ENCODE results near the gene C2CD2. TPM values are rescaled to one million over a fixed set of nuclear protein-coding genes. Genes with fewer than 3 reads are reported as not detected.

Gene C2CD2
- total RNA-seq, 1 donor from 2014 or later = 15.3 TPM

DNA sequence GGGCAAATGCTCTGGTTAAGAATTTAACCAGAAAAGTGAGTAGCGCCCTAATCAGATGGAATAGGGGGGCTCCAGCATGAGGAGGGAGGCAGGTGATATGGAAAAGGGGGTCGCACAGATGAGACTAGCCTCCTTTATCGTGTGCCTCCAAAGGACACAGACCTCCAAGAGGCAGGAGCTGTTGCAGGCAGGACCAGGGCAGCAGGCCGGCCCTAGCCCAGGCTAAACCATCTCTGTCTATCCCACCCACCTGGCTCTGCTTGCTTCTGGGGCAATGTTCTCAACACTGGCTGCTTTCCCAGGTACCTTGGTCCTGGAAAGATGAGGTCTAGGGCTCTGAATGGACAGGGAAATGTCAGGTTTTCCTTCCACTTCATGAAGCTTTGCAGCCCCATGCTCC is 36.3 kb downstream of the C2CD2 start:
- Mint-ChIP-seq H3K36me3 (peaks cover 8% of the 10 kb centered on the region), H3K27me3 (ENCODE audit: insufficient read depth, low read depth) (peaks cover 7% of the 10 kb centered on the region), H3K27ac (no peak overlapping the region), H3K4me1 (peaks cover 16% of the 10 kb centered on the region), H3K9me3 (no peaks in the 10 kb centered on the region), H3K4me3 (no peak overlapping the region)
- no peak for DNase-seq (ENCODE audit: low spot score)
- H3K36me3 ChIP-seq = no peaks in the 10 kb centered on the region
- H2AFZ ChIP-seq (replicated peaks) = no peak overlapping the region
- no peaks in the 10 kb centered on the region for H3K79me2 ChIP-seq (ENCODE audit: low read depth)
- H3K4me3 ChIP-seq = no peak overlapping the region
- TF ChIP-seq EZH2 (IDR thresholded peaks at IDR 0.05) (no peak), EZH2phosphoT487 (IDR thresholded peaks at IDR 0.05) (no peak)
- TF ChIP-seq, protein P1, sequence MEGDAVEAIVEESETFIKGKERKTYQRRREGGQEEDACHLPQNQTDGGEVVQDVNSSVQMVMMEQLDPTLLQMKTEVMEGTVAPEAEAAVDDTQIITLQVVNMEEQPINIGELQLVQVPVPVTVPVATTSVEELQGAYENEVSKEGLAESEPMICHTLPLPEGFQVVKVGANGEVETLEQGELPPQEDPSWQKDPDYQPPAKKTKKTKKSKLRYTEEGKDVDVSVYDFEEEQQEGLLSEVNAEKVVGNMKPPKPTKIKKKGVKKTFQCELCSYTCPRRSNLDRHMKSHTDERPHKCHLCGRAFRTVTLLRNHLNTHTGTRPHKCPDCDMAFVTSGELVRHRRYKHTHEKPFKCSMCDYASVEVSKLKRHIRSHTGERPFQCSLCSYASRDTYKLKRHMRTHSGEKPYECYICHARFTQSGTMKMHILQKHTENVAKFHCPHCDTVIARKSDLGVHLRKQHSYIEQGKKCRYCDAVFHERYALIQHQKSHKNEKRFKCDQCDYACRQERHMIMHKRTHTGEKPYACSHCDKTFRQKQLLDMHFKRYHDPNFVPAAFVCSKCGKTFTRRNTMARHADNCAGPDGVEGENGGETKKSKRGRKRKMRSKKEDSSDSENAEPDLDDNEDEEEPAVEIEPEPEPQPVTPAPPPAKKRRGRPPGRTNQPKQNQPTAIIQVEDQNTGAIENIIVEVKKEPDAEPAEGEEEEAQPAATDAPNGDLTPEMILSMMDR (IDR thresholded peaks at IDR 0.05) = no peak
- no peak overlapping the region for H3K4me2 ChIP-seq
- no peak overlapping the region for H3K9ac ChIP-seq
- no peaks in the 10 kb centered on the region for H3K4me1 ChIP-seq
- no peaks in the 10 kb centered on the region for H3F3A ChIP-seq (ENCODE audit: low read depth)
- no peaks in the 10 kb centered on the region for H3K27me3 ChIP-seq
- no peak overlapping the region for H3K27ac ChIP-seq
- H3K9me3 ChIP-seq (ENCODE audit: low read depth) = no peaks in the 10 kb centered on the region
- H4K20me1 ChIP-seq (ENCODE audit: low read depth) = no peaks in the 10 kb centered on the region

DNA sequence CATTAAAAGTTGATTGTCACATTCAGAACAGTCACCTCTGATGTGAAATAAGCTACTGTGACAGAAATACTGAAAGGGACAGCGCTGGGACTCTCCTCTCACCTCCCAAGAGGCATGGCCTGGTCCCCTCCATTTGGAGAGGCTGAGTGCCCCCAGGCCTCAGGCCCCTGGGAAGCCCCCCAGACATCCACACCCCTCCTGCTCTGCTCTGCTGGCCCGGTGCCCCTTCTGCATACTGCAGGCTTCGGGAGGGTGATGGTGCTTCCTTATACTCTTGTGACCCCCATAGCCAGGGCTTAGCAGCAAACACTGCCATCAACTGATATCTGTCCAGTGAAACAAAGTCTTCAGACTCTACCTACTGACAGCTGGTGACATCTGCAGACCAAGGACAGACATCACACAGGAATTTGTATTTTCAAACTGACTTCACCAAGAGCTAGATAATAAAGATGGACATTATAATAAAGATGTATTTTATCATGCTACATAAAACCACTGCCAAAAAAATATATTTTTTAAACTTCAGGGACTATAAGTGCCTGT is 36.9 kb downstream of the C2CD2 start:
- TF ChIP-seq EZH2 (IDR thresholded peaks at IDR 0.05) (no peak), EZH2phosphoT487 (IDR thresholded peaks at IDR 0.05) (no peak)
- TF ChIP-seq, protein P1 (IDR thresholded peaks at IDR 0.05) = no peak
- no peak overlapping the region for H3K4me3 ChIP-seq
- H3K36me3 ChIP-seq = no peaks in the 10 kb centered on the region
- H3K79me2 ChIP-seq (ENCODE audit: low read depth) = no peaks in the 10 kb centered on the region
- H3K4me2 ChIP-seq = no peak overlapping the region
- no peaks in the 10 kb centered on the region for H3F3A ChIP-seq (ENCODE audit: low read depth)
- no peaks in the 10 kb centered on the region for H3K27me3 ChIP-seq
- peaks cover 8% of the 10 kb centered on the region for H3K36me3 Mint-ChIP-seq
- peaks cover 7% of the 10 kb centered on the region for H3K27me3 Mint-ChIP-seq (ENCODE audit: insufficient read depth, low read depth)
- H4K20me1 ChIP-seq (ENCODE audit: low read depth) = no peaks in the 10 kb centered on the region
- no peaks in the 10 kb centered on the region for H3K9me3 ChIP-seq (ENCODE audit: low read depth)
- no peak overlapping the region for H3K4me3 Mint-ChIP-seq
- H3K27ac ChIP-seq = no peak overlapping the region
- no peak overlapping the region for H3K9ac ChIP-seq
- DNase-seq (ENCODE audit: low spot score) = no peak
- no peak overlapping the region for H2AFZ ChIP-seq (replicated peaks)
- H3K27ac Mint-ChIP-seq = no peak overlapping the region
- H3K4me1 ChIP-seq = no peaks in the 10 kb centered on the region
- no peaks in the 10 kb centered on the region for H3K9me3 Mint-ChIP-seq
- peaks cover 16% of the 10 kb centered on the region for H3K4me1 Mint-ChIP-seq

DNA sequence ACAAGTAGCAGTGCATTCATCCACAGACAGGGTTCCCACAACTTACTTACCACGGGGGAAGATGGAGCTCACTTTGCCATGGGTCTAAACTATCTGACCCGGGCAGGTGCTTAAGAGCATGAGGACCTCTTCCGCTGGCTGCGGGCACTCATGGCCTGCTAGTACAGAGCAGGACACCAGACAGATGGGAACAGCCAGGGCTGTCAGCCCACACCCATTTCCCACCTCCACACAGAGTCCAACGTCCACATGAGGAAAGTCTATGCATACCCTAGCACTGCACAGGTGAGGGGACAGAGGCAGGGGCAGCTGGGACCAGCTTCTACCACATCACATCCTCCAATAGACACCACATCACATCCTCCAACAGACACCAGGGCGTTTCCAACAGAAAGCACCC is 38.9 kb downstream of the C2CD2 start:
- H3K4me1 ChIP-seq = no peaks in the 10 kb centered on the region
- no peaks in the 10 kb centered on the region for H3K9me3 ChIP-seq (ENCODE audit: low read depth)
- H3K4me3 ChIP-seq = no peak overlapping the region
- no peaks in the 10 kb centered on the region for H3K79me2 ChIP-seq (ENCODE audit: low read depth)
- peaks cover 6% of the 10 kb centered on the region for H3K27me3 Mint-ChIP-seq (ENCODE audit: insufficient read depth, low read depth)
- no peak overlapping the region for H3K4me2 ChIP-seq
- H3K36me3 Mint-ChIP-seq = peaks cover 8% of the 10 kb centered on the region
- TF ChIP-seq, protein P1 (IDR thresholded peaks at IDR 0.05) = no peak
- no peak for TF ChIP-seq EZH2 (IDR thresholded peaks at IDR 0.05)
- no peak for TF ChIP-seq EZH2phosphoT487 (IDR thresholded peaks at IDR 0.05)
- no peaks in the 10 kb centered on the region for H3K27me3 ChIP-seq
- H3K4me3 Mint-ChIP-seq = no peak overlapping the region
- H3K9me3 Mint-ChIP-seq = no peaks in the 10 kb centered on the region
- no peak for DNase-seq (ENCODE audit: low spot score)
- H3K4me1 Mint-ChIP-seq = peaks cover under 1% of the 10 kb centered on the region
- no peak overlapping the region for H3K27ac Mint-ChIP-seq
- no peak overlapping the region for H2AFZ ChIP-seq (replicated peaks)
- no peak overlapping the region for H3K27ac ChIP-seq
- no peaks in the 10 kb centered on the region for H3F3A ChIP-seq (ENCODE audit: low read depth)
- no peaks in the 10 kb centered on the region for H4K20me1 ChIP-seq (ENCODE audit: low read depth)
- H3K36me3 ChIP-seq = no peaks in the 10 kb centered on the region
- no peak overlapping the region for H3K9ac ChIP-seq

All from neural progenitor cell (in vitro differentiated cells).